ENCODE results near the gene HSPA1A.
"Not testable (repeated sequence)": the region's sequence is repeated elsewhere in the genome, so short reads cannot be mapped to it uniquely, and the experiment has no call there.

Gene HSPA1A

GRCh38 chr6:31797588-31797987 is 17.8 kb upstream of the HSPA1A start (continued):
- no peak for TF ChIP-seq ZNF8 (CRISPR knock-in tag; IDR thresholded peaks at IDR 0.05)
- TF ChIP-seq SNAI2 (CRISPR knock-in tag; IDR thresholded peaks at IDR 0.05) = no peak

- TF ChIP-seq CSDC2 (CRISPR knock-in tag; IDR thresholded peaks at IDR 0.05) = no peak
- no peak for TF ChIP-seq ZC3H10 (CRISPR knock-in tag; IDR thresholded peaks at IDR 0.05)
- TF ChIP-seq CSRNP3 (CRISPR knock-in tag; IDR thresholded peaks at IDR 0.05) = no peak
- no peak for TF ChIP-seq CREB5 (CRISPR knock-in tag; IDR thresholded peaks at IDR 0.05; ENCODE audit: low read depth)
- no peak for TF ChIP-seq ISL1 (CRISPR knock-in tag; IDR thresholded peaks at IDR 0.05)
- no peak for TF ChIP-seq ZNF565 (CRISPR knock-in tag; conservative IDR thresholded peaks at IDR 0.05; ENCODE audit: low read depth)
- TF ChIP-seq TSHZ2 (CRISPR knock-in tag; IDR thresholded peaks at IDR 0.05) = no peak
- no peak for TF ChIP-seq RARB (CRISPR knock-in tag; IDR thresholded peaks at IDR 0.05)
- TF ChIP-seq POU6F1 (CRISPR knock-in tag; IDR thresholded peaks at IDR 0.05; ENCODE audit: borderline replicate concordance, low read depth) = no peak
- no peak for TF ChIP-seq GLIS3 (CRISPR knock-in tag; IDR thresholded peaks at IDR 0.05)
- no peak for TF ChIP-seq ZNF70 (CRISPR knock-in tag; IDR thresholded peaks at IDR 0.05)
- no peak for TF ChIP-seq PPARA (CRISPR knock-in tag; IDR thresholded peaks at IDR 0.05; ENCODE audit: borderline replicate concordance)
- no peak for TF ChIP-seq ESRRG (CRISPR knock-in tag; IDR thresholded peaks at IDR 0.05)
- no peak for TF ChIP-seq OSR1 (CRISPR knock-in tag; IDR thresholded peaks at IDR 0.05)
- no peak for ATAC-seq
These were observed 15.6 kb upstream of the HSPA1A start for GRCh38 chr6:31799781-31800180.

- not testable (repeated sequence) for ATAC-seq
These were observed 14.1 kb upstream of the HSPA1A start for GRCh38 chr6:31801031-31801927.

- ATAC-seq = peak; percentile 46
- TF ChIP-seq OSR1 (CRISPR knock-in tag; IDR thresholded peaks at IDR 0.05) (no peak), POU6F1 (CRISPR knock-in tag; IDR thresholded peaks at IDR 0.05; ENCODE audit: borderline replicate concordance, low read depth) (no peak), ZNF70 (CRISPR knock-in tag; IDR thresholded peaks at IDR 0.05) (no peak), ZFP30 (CRISPR knock-in tag; IDR thresholded peaks at IDR 0.05) (no peak), CSRNP3 (CRISPR knock-in tag; IDR thresholded peaks at IDR 0.05) (no peak), ZNF565 (CRISPR knock-in tag; conservative IDR thresholded peaks at IDR 0.05; ENCODE audit: low read depth) (no peak), ZNF8 (CRISPR knock-in tag; IDR thresholded peaks at IDR 0.05) (no peak), TSHZ2 (CRISPR knock-in tag; IDR thresholded peaks at IDR 0.05) (no peak), CREB5 (CRISPR knock-in tag; IDR thresholded peaks at IDR 0.05; ENCODE audit: low read depth) (no peak), ZC3H10 (CRISPR knock-in tag; IDR thresholded peaks at IDR 0.05) (no peak), BACH2 (CRISPR knock-in tag; IDR thresholded peaks at IDR 0.05; ENCODE audit: borderline replicate concordance) (no peak), GLIS3 (CRISPR knock-in tag; IDR thresholded peaks at IDR 0.05) (no peak), ESRRG (CRISPR knock-in tag; IDR thresholded peaks at IDR 0.05) (no peak)
These were observed 9.3 kb upstream of the HSPA1A start for GRCh38 chr6:31805939-31806469.
